Keratinocyte (primary cell): ENCODE results near the gene TBCC. TPM values are rescaled to one million over a fixed set of nuclear protein-coding genes. Genes with fewer than 3 reads are reported as not detected.

Experiments used
- DNase-seq: peaks from one replicate; pipeline ENCODE4 v3.0.0-alpha.2; 2011; ENCODE audit warnings: low read depth, missing footprints, low spot score
- FAIRE-seq: peaks from 2 replicates; lab custom pipeline; 2011; peaks lifted over from hg19 to GRCh38; lab: Jason Lieb, UNC
- H2AFZ ChIP-seq: 2 replicates; pipeline ENCODE4 v1.6.0; 2012; ENCODE audit warnings: low read length, control low read depth, inconsistent platforms; ENCODE audit not compliant: control insufficient read depth
- H3K27ac ChIP-seq: 2 replicates; pipeline ENCODE4 v1.5.1; 2011; ENCODE audit warnings: low read length; ENCODE audit not compliant: control insufficient read depth, insufficient read depth
- H3K27me3 ChIP-seq: 3 replicates; pipeline ENCODE4 v1.6.0; 2011; ENCODE audit warnings: low read length; ENCODE audit not compliant: control insufficient read depth, insufficient read depth; ENCODE audit errors: extremely low read depth
- H3K36me3 ChIP-seq, 2 experiments: 2 replicates in 1 of 2; 3 replicates in 1 of 2; pipeline ENCODE4 v1.5.1; 2011; ENCODE audit warnings: low read length in 2 of 2, mild to moderate bottlenecking in 1 of 2; ENCODE audit not compliant: control insufficient read depth in 2 of 2, insufficient read depth in 2 of 2; ENCODE audit errors: extremely low read depth in 1 of 2
- H3K4me1 ChIP-seq: 3 replicates; pipeline ENCODE4 v1.5.1; 2011; ENCODE audit warnings: low read length; ENCODE audit not compliant: control insufficient read depth, insufficient read depth; ENCODE audit errors: extremely low read depth
- H3K4me2 ChIP-seq: 3 replicates; pipeline ENCODE4 v1.6.0; 2011; ENCODE audit warnings: low read depth, low read length; ENCODE audit not compliant: control insufficient read depth, insufficient read depth; ENCODE audit errors: extremely low read depth
- H3K4me3 ChIP-seq, 3 experiments: fragments of 200-600 bp in 1 of 3; sonication (generic) in 1 of 3; 2 replicates in 2 of 3; 3 replicates in 1 of 3; pipeline ENCODE4 v1.5.1; 2011 to 2016; ENCODE audit warnings: low read length in 3 of 3, mild to moderate bottlenecking in 3 of 3, control low read depth in 2 of 3, inconsistent platforms in 1 of 3, low read depth in 1 of 3, mixed read lengths in 1 of 3, mixed run types in 1 of 3, moderate library complexity in 1 of 3; ENCODE audit not compliant: control insufficient read depth in 2 of 3, insufficient read depth in 2 of 3; ENCODE audit errors: extremely low read depth in 1 of 3
- H3K79me2 ChIP-seq: 2 replicates; pipeline ENCODE4 v1.6.0; 2012; ENCODE audit warnings: low read length; ENCODE audit not compliant: control insufficient read depth, insufficient read depth
- H3K9ac ChIP-seq: 3 replicates; pipeline ENCODE4 v1.6.0; 2011; ENCODE audit warnings: low read length; ENCODE audit not compliant: control insufficient read depth, insufficient read depth; ENCODE audit errors: extremely low read depth
- H3K9me1 ChIP-seq: 3 replicates; pipeline ENCODE4 v1.6.0; 2011; ENCODE audit warnings: low read length; ENCODE audit not compliant: control insufficient read depth, insufficient read depth; ENCODE audit errors: extremely low read depth
- H3K9me3 ChIP-seq: 2 replicates; pipeline ENCODE4 v1.5.1; 2012; ENCODE audit warnings: low read depth, low read length; ENCODE audit not compliant: control insufficient read depth
- H4K20me1 ChIP-seq: 3 replicates; pipeline ENCODE4 v1.6.0; 2011; ENCODE audit warnings: low read length; ENCODE audit not compliant: control insufficient read depth, insufficient read depth; ENCODE audit errors: extremely low read depth
- CTCF ChIP-seq, 3 experiments: IDR thresholded peaks in 1 of 3; conservative IDR thresholded peaks in 1 of 3; optimal IDR thresholded peaks in 1 of 3; 2 replicates in 2 of 3; 3 replicates in 1 of 3; pipeline versions ENCODE3 to v1.5.1; 2011; ENCODE audit warnings: low read length in 3 of 3, mild to moderate bottlenecking in 3 of 3, moderate library complexity in 2 of 3, control low read depth in 1 of 3, inconsistent platforms in 1 of 3; ENCODE audit not compliant: insufficient read depth in 2 of 3; ENCODE audit errors: extremely low read depth in 1 of 3
- EZH2 ChIP-seq: IDR thresholded peaks from one replicate; pipeline ENCODE4 v1.6.1; 2012; ENCODE audit warnings: inconsistent platforms, mild to moderate bottlenecking, low read length, moderate library complexity
- dilution Hi-C: fragments of 300-500 bp; cut with MboI; formaldehyde crosslinking; loops from one replicate; pipeline ENCODE4 v1.7.0; 2020; ENCODE audit warnings: low sequenced_read_pairs; ENCODE audit not compliant: extremely low pct_ligation_motif_present
- polyA plus RNA-seq, 5 experiments: library from polyadenylated mRNA; depleted of rRNA in 3 of 5; stranded (reverse) in 3 of 5; stranded (forward) in 1 of 5; unstranded in 1 of 5; fragments of >200 nt; gene quantifications; 1 replicate in 1 of 5; 2 replicates in 3 of 5; 3 replicates in 1 of 5; pipeline versions ENCODE4 v1.2.1 to v1.2.3, GENCODE V29; 2011 to 2012; ENCODE audit warnings: missing spikeins in 2 of 5, low read depth in 1 of 5, low replicate concordance in 1 of 5

TBCC gene
- polyA plus RNA-seq, 1 donor (not counting 4 experiments of a cell fraction or from before 2014, with no cell fraction given), result 16.7 TPM

- H4K20me1 ChIP-seq, result no peaks in the 10 kb centered on the region
- no peak overlapping the region for H3K4me3 ChIP-seq
- no peak overlapping the region for H2AFZ ChIP-seq
- TF ChIP-seq EZH2, result no peak
- TF ChIP-seq CTCF (optimal IDR thresholded peaks at IDR 0.05 in 1 of 3, IDR thresholded peaks at IDR 0.05 in 1 of 3, conservative IDR thresholded peaks at IDR 0.05 in 1 of 3; ENCODE audit: extremely low read depth in 1 of 3, insufficient read depth in 2 of 3, low read length in 3 of 3), result no peak
- no peaks in the 10 kb centered on the region for H3K9me1 ChIP-seq
- H3K4me2 ChIP-seq, result no peak overlapping the region
- DNase-seq (no peak), FAIRE-seq (no peak)
- no peak overlapping the region for H3K9ac ChIP-seq
- no peaks in the 10 kb centered on the region for H3K79me2 ChIP-seq
- peaks cover 5% of the 10 kb centered on the region for H3K4me1 ChIP-seq
- H3K36me3 ChIP-seq, result peaks cover 0 to 2% of the 10 kb centered on the region in 2 experiments
- dilution Hi-C loops, result no loop called here
- H3K27me3 ChIP-seq, result no peaks in the 10 kb centered on the region
- H3K27ac ChIP-seq, result no peak overlapping the region
- H3K9me3 ChIP-seq, result no peaks in the 10 kb centered on the region
Observed at GRCh38 chr6:42762950-42763349, 17.0 kb upstream of the TBCC start.

- dilution Hi-C loops, result no loop called here
- Histone ChIP-seq H3K4me3 (no peak overlapping the region), H3K9me3 (no peaks in the 10 kb centered on the region), H3K4me2 (no peak overlapping the region), H3K27me3 (no peaks in the 10 kb centered on the region), H3K9ac (no peak overlapping the region), H4K20me1 (no peaks in the 10 kb centered on the region), H3K79me2 (no peaks in the 10 kb centered on the region), H3K9me1 (no peaks in the 10 kb centered on the region), H3K4me1 (peaks cover 5% of the 10 kb centered on the region), H3K27ac (no peak overlapping the region), H3K36me3 (peaks cover 0 to 2% of the 10 kb centered on the region in 2 experiments), H2AFZ (no peak overlapping the region)
- TF ChIP-seq EZH2 (no peak), CTCF (optimal IDR thresholded peaks at IDR 0.05 in 1 of 3, IDR thresholded peaks at IDR 0.05 in 1 of 3, conservative IDR thresholded peaks at IDR 0.05 in 1 of 3; ENCODE audit: extremely low read depth in 1 of 3, insufficient read depth in 2 of 3, low read length in 3 of 3) (no peak)
- no peak for DNase-seq
- no peak for FAIRE-seq
Observed at GRCh38 chr6:42762426-42762859, 16.5 kb upstream of the TBCC start.
